Hepatocyte (in vitro differentiated cells): ENCODE results near the gene IL1RAPL1. TPM values are rescaled to one million over a fixed set of nuclear protein-coding genes. Genes with fewer than 3 reads are reported as not detected.

ENCODE experiments used
- DNase-seq: peaks from one replicate; pipeline ENCODE4 v3.0.0-alpha.2; 2016; ENCODE audit warnings: low spot score
- H2AFZ ChIP-seq: fragments of 200-600 bp; sonication (generic); 2 replicates; pipeline ENCODE4 v1.6.0; 2016; ENCODE audit warnings: antibody characterized with exemption, mild to moderate bottlenecking
- H3K27ac ChIP-seq: fragments of 200-600 bp; sonication (generic); 2 replicates; pipeline ENCODE4 v1.5.1; 2016; ENCODE audit warnings: mild to moderate bottlenecking
- H3K27me3 ChIP-seq: fragments of 200-600 bp; sonication (generic); 2 replicates; pipeline ENCODE4 v1.6.1; 2016
- H3K36me3 ChIP-seq: fragments of 200-600 bp; sonication (generic); replicated peaks from 2 replicates; pipeline ENCODE4 v1.5.1; 2016; ENCODE audit warnings: low read depth; ENCODE audit not compliant: insufficient read depth
- H3K4me1 ChIP-seq: fragments of 200-600 bp; sonication (generic); 2 replicates; pipeline ENCODE4 v1.5.1; 2016; ENCODE audit warnings: mild to moderate bottlenecking, moderate library complexity; ENCODE audit not compliant: insufficient read depth
- H3K4me2 ChIP-seq: fragments of 200-600 bp; sonication (generic); 2 replicates; pipeline ENCODE4 v1.6.0; 2016
- H3K4me3 ChIP-seq: fragments of 200-600 bp; sonication (generic); 2 replicates; pipeline ENCODE4 v1.5.1; 2016; ENCODE audit warnings: mild to moderate bottlenecking
- H3K79me2 ChIP-seq: fragments of 200-600 bp; sonication (generic); 2 replicates; pipeline ENCODE4 v1.6.0; 2017; ENCODE audit warnings: mild to moderate bottlenecking
- H3K9me2 ChIP-seq: fragments of 200-600 bp; sonication (generic); replicated peaks from 2 replicates; pipeline ENCODE4 v1.6.0; 2017; ENCODE audit warnings: mild to moderate bottlenecking; ENCODE audit not compliant: insufficient read depth
- H3K9me3 ChIP-seq: fragments of 200-600 bp; sonication (generic); 2 replicates; pipeline ENCODE4 v1.5.1; 2016; ENCODE audit warnings: low read depth, mild to moderate bottlenecking
- H4K20me1 ChIP-seq: fragments of 200-600 bp; sonication (generic); 2 replicates; pipeline ENCODE4 v1.6.0; 2016; ENCODE audit warnings: mild to moderate bottlenecking; ENCODE audit not compliant: insufficient read depth, poor library complexity, severe bottlenecking
- CTCF ChIP-seq: fragments of 200-600 bp; sonication (generic); IDR thresholded peaks from 2 replicates; pipeline ENCODE4 v1.5.1; 2016; ENCODE audit warnings: antibody characterized with exemption, mild to moderate bottlenecking; ENCODE audit not compliant: poor library complexity
- EZH2 ChIP-seq: fragments of 200-600 bp; sonication (generic); IDR thresholded peaks from 2 replicates; pipeline ENCODE4 v1.6.1; 2016; ENCODE audit warnings: antibody characterized with exemption, mild to moderate bottlenecking, borderline replicate concordance
- EZH2phosphoT487 ChIP-seq: fragments of 200-600 bp; sonication (generic); IDR thresholded peaks from one replicate; pipeline ENCODE4 v1.6.1; 2018; ENCODE audit warnings: antibody characterized with exemption, mild to moderate bottlenecking, low read depth, moderate library complexity; ENCODE audit not compliant: unreplicated experiment, severe bottlenecking
- WGBS: methylation state at CpG from one replicate; pipeline ENCODE4 v1.1.6; 2016; ENCODE audit warnings: low lambda C conversion rate; ENCODE audit errors: missing lambda C conversion rate; 5-methylcytosine and 5-hydroxymethylcytosine counted together
- polyA plus RNA-seq: library from polyadenylated mRNA; unstranded; fragments of >200 nt; fragmentation: Nextera tagmentation; extraction: Ambion mirVana; gene quantifications from 2 replicates; pipeline ENCODE4 v1.2.1, GENCODE V29; 2016
- total RNA-seq: library from RNA; depleted of rRNA; stranded (reverse); fragments of >200 nt; gene quantifications from 2 replicates; pipeline ENCODE4 v1.2.3, GENCODE V29; 2014

Gene IL1RAPL1
- total and polyA plus RNA-seq, 2 experiments from 2014 or later, result 0.89 to 2.7 TPM

- H3K79me2 ChIP-seq, result no peaks in the 10 kb centered on the region
- H2AFZ ChIP-seq, result no peak overlapping the region
- H3K4me2 ChIP-seq, result no peak overlapping the region
- no peaks in the 10 kb centered on the region for H3K27me3 ChIP-seq
- WGBS, result 76% methylated on average over 2 of the region's 2 CpGs
- H3K27ac ChIP-seq, result no peak overlapping the region
- DNase-seq, result no peak
- no peaks in the 10 kb centered on the region for H4K20me1 ChIP-seq
- H3K9me2 ChIP-seq, result no peaks in the 10 kb centered on the region
- H3K9me3 ChIP-seq, result no peaks in the 10 kb centered on the region
- H3K4me1 ChIP-seq, result no peaks in the 10 kb centered on the region
- no peak for TF ChIP-seq EZH2phosphoT487
- no peak for TF ChIP-seq EZH2
- TF ChIP-seq CTCF, result no peak
- no peaks in the 10 kb centered on the region for H3K36me3 ChIP-seq
- H3K4me3 ChIP-seq, result no peak overlapping the region
Measured at GRCh38 chrX:29634516-29634915, 1047.3 kb downstream of the IL1RAPL1 start.

DNA sequence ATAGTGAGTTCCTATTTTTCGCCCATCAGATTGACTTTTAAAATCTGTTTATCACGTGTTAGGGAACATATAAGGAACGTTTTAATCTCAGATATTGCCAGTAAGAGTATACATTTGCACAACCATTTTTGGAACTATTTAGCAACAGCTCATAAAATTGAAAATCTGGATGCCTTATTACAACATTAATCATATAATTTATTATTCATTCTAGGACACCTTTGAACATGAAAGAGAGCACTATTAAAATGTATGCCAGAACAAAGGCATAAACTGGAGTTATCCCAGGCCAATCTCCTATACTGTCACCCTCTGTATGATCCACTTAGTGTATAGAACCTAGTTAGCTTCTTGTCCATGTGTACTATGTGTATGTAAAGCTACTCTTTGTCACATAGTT lies 1049.1 kb downstream of the IL1RAPL1 start:
- no peak for TF ChIP-seq EZH2phosphoT487
- TF ChIP-seq EZH2, result no peak
- no peak for TF ChIP-seq CTCF
- H3K27me3 ChIP-seq, result no peaks in the 10 kb centered on the region
- no peaks in the 10 kb centered on the region for H3K36me3 ChIP-seq
- H3K4me2 ChIP-seq, result no peak overlapping the region
- H2AFZ ChIP-seq, result no peak overlapping the region
- H3K79me2 ChIP-seq, result no peaks in the 10 kb centered on the region
- H4K20me1 ChIP-seq, result no peaks in the 10 kb centered on the region
- no peak for DNase-seq
- no peaks in the 10 kb centered on the region for H3K4me1 ChIP-seq
- no peaks in the 10 kb centered on the region for H3K9me2 ChIP-seq
- H3K9me3 ChIP-seq, result no peaks in the 10 kb centered on the region
- H3K27ac ChIP-seq, result no peak overlapping the region
- H3K4me3 ChIP-seq, result no peak overlapping the region
- WGBS, result 65% methylated on average over 3 of the region's 3 CpGs

DNA sequence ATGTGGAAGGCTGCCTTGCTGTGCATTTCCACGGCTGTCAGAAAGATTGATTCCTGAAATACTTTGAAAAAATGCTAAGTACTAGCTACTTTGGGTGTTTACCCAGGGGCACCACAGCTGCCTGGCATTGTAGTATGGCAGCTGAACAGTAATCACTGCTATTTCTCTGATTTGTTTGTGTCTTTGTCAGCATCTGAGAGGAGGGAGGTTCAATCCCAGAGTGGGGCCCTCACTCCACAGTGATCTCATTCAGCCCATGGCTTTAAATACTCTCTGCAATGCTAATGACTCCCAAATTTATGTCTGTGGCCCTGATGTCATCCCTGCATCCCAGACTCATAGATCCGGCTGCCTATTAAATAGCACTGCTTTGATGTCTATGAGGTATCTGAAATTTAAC lies 1052.9 kb downstream of the IL1RAPL1 start:
- Histone ChIP-seq H3K36me3 (no peaks in the 10 kb centered on the region), H3K79me2 (no peaks in the 10 kb centered on the region), H3K4me1 (no peaks in the 10 kb centered on the region), H3K27ac (no peak overlapping the region), H3K9me3 (no peaks in the 10 kb centered on the region), H3K4me2 (no peak overlapping the region), H3K9me2 (no peaks in the 10 kb centered on the region), H3K4me3 (no peak overlapping the region), H2AFZ (no peak overlapping the region), H4K20me1 (no peaks in the 10 kb centered on the region), H3K27me3 (no peaks in the 10 kb centered on the region)
- 76% methylated on average over 2 of the region's 2 CpGs for WGBS
- no peak for DNase-seq
- TF ChIP-seq EZH2phosphoT487 (no peak), CTCF (no peak), EZH2 (no peak)

GRCh38 chrX:29641461-29641860 lies 1054.2 kb downstream of the IL1RAPL1 start:
- WGBS, result 33% methylated on average over 1 of the region's 1 CpG
- no peak overlapping the region for H3K4me3 ChIP-seq
- no peaks in the 10 kb centered on the region for H3K4me1 ChIP-seq
- no peaks in the 10 kb centered on the region for H3K27me3 ChIP-seq
- no peaks in the 10 kb centered on the region for H3K36me3 ChIP-seq
- no peaks in the 10 kb centered on the region for H4K20me1 ChIP-seq
- DNase-seq, result no peak
- no peak overlapping the region for H3K27ac ChIP-seq
- TF ChIP-seq EZH2phosphoT487 (no peak), CTCF (no peak), EZH2 (no peak)
- no peaks in the 10 kb centered on the region for H3K9me3 ChIP-seq
- no peak overlapping the region for H2AFZ ChIP-seq
- no peaks in the 10 kb centered on the region for H3K79me2 ChIP-seq
- H3K4me2 ChIP-seq, result no peak overlapping the region
- no peaks in the 10 kb centered on the region for H3K9me2 ChIP-seq
